Colon (tissue), 2 donors: ENCODE measurements around the gene DUSP1.
"Not testable (repeated sequence)": the region's sequence is repeated elsewhere in the genome, so short reads cannot be mapped to it uniquely, and the experiment has no call there.

Experiments
- FAIRE-seq: peaks from 2 replicates; lab custom pipeline; 2012; peaks lifted over from hg19 to GRCh38; lab: Jason Lieb, UNC
- donor health status: control.
- donor health status: control.

Gene DUSP1

GRCh38 chr5:172797771-172798191 is 26.8 kb upstream of the DUSP1 start:
- no peak for FAIRE-seq

DNA sequence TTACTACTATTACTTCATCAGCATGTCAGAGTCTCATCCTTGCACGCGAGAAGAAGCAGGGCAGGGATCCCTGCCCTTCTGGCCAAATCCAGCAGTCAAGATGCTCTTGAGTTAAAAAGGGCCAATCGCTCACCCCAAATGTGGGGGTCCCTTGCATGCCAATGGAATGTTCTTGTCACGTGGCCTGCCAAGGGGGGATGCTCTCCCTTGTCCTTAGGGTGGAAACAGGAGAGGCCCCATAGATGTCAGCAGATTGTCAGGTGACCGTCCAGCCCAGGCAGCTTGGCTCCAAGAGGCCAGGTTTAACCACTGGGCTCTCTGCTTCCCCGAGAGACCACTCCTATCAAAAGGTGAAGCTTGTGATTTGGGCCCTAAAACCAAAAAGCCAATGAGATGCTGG is 25.3 kb upstream of the DUSP1 start:
- FAIRE-seq: no peak

DNA sequence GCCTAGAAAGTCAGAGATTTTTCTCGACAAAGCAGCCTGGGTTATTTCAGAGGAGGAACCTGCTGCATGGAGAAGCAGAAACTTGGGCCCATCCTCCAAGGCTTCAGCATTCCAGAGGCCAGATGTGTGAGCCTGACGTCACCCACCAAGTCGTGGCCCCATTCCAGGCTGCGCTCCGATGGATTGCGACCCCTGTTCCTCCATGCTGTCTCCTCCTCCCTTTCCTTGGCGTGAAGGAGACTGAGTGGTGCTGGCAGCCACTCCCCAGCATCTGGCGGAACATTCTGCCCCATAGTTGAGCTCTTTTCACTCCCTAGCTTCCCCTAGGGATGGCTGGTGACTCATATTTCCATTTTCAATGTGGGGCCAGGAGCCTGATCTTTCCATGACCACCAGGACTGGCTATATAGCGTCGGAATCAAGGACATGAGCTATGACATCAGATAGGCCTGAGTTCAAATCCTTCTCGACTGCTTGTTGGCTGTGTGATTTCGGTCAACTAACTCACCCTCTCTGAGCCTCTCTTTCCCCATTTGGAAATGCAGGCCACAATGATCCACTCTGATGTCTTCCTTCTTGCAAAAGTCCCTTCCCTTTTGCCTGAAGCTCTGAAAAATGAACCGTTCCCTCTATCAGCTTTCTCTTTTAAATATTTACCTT is 24.5 kb upstream of the DUSP1 start:
- FAIRE-seq: no peak

DNA sequence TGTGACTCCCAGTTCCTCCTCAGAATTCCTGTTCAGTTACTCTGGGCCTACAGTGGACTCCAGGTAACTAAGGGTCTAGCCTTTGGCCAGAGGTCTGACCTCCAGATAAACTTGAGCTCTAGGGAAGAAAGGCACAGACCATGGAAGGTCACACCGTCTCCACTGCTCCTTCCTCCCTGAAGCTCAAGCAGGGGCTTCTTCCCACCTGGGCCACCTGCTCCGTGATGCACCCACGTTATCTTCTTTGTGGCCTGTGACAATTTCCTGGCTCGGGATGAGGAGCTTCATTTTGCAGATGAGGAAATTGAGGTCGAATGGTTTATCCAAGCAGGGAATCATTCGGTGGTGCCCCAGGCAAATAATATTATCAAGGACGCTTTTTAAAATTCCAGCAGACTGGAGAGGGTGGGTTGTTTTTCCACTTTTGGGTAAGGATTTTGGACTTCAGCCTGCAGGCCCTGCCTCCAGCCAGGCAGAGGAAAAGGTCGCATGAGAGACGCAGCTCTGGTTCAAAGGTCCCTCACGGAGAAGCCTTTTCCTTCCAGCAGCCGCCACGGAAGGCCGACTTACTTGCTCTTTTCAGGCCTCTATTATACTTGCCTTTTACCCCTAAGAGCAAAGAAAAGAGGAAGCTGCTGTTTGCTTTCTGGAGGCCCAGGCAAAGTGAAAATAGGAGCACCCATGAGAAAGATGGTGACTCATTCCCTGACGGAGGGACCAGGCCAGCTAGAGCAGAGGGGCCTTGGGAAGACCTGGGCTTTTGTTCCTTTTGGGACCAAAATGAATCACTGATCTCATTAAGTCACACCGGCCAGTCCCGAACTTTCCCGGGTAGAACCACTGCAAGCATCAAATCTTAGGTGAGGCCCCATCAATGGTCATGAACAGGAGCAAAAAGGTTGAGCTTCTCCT is 22.8 kb upstream of the DUSP1 start:
- no peak for FAIRE-seq

- no peak for FAIRE-seq
Measured at GRCh38 chr5:172792701-172793570, 21.9 kb upstream of the DUSP1 start.

- FAIRE-seq: no peak
Measured at GRCh38 chr5:172791726-172792445, 20.9 kb upstream of the DUSP1 start.

- no peak for FAIRE-seq
Measured at GRCh38 chr5:172791286-172791685, 20.3 kb upstream of the DUSP1 start.

- FAIRE-seq: no peak
Measured at GRCh38 chr5:172790496-172790889, 19.5 kb upstream of the DUSP1 start.

DNA sequence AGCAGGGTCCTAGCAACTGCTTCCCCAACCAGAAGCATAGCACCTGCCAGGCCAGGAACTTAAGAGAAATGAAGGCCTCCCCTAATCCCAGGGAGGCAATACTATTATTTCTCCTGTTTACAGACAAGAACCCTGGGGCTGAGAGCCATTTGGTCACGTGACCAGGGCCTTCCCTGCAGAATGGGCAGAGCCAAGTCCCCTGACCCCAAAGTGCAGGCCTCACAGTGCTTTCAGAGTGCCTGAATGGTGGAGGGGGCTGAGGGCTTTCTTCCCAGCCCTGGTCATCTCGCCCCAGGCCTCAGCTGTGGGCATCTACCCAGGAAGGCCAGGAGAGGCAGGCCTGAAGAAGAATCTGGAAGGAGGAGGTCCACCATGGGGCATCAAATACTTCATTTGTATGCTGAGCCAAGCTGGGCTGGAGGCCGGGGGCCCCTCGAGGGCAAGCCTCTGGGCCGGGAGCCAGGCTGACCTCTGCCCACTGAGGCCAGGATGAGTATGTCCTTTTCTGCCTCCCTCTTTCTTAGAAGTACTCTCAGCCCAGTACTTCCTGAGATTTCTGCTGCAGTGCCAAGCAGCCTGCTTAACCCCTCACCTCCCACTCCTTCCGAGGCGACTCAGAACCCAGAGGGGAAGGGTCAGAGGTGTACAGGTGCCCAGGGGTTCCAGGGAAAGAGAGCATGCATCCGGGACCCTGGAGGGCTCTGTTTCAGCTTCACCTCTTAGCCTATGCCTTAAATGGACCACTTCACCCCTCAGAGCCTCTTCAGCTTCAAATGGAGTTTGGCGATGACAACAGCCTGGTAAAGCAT is 18.9 kb upstream of the DUSP1 start:
- FAIRE-seq: no peak

GRCh38 chr5:172788771-172789686 is 18.0 kb upstream of the DUSP1 start:
- no peak for FAIRE-seq

- not testable (repeated sequence) for FAIRE-seq
Measured at GRCh38 chr5:172787538-172787937, 16.5 kb upstream of the DUSP1 start.

DNA sequence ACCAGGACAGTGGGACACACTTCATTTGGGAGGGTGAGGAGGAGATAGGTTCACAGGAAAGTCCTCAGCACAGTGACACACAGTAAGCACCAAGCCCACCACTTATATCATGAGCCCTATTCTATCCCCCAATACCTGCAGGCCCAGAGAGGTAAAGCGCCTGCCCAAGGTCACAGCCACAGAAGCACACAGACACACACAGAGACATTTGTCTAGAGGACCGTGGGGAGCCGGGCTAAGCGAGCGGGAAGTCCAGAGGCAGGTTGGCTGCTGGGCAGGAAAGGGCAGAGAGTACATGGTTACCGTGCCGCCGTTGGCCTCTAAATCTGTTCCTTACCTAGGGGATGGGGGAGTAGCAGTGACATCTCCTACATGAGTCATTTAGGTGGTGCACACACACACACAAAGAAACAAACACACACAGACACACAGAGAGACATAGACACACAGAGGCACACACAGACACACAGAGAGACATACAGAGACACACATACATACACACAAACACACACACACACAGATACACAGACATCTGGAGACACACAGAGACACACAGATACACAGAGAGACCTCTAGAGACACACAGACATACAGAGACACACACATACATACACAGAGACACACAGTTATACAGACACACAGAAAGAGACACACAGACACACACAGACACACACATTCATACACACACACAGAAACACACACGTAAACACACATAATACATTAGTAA is 15.9 kb upstream of the DUSP1 start:
- FAIRE-seq: no peak

DNA sequence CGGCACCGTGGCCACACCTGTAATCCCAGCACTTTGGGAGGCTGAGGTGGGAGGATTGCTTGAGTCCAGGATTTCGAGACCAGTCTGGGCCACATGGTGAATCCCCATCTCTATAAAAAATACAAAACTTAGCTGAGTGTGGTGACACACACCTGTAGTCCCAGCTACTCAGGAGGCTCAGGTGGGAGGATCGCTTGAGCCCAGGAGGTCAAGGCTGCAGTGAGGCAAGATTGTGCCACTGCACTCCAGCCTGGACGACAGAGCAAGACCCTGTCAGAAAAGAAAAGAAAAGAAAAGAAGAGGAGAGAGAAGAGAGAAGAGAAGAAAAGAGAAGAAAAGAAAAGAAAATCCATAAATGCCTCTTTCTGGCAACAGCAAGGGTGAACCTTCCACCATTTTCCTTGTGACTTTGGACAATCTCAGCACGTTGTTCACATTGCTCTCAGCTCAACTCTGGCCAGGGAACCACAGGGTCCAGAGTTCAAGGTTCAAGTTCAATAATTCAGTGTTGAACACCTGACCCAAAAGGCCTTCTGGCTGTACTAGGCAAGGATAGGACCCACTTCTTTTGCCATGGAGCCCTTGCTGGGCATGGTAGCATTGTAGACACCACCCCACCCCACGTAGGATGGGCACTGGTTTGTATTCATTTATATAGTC is 14.6 kb upstream of the DUSP1 start:
- FAIRE-seq: no peak

DNA sequence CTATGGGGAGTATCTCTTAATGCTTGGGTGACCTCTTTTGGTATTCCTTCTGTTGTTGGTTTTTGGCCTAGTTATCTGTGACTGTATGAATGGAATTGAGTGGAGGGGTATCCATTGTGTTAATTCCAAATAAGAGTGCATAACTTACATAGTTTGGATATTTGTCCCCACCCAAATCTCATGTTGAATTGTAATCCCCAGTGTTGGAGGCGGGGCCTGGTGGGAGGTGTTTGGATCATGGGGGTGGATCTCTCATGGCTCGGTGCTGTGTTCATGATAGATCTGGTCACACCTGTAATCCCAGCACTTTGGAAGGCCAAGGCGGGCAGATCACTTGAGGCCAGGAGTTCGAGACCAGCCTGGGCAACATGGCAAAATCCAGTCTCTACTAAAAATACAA is 13.2 kb upstream of the DUSP1 start:
- not testable (repeated sequence) for FAIRE-seq

DNA sequence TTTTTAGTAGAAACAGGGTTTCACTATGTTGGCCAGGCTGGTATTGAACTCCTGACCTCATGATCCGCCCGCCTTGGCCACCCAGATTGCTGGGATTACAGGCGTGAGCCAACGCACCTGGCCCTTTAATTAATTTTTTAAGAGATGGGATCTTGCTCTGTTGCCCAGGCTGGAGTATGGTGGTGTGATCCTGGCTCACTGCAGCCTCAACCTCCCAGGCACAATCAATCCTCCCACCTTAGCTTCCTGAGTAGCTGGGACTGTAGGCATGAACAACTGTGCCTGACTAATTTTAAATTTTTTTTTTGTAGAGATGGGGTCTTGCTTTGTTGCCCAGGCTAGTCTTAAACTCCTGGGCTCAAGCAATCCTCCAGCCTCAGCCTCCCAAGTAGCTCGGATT is 12.3 kb upstream of the DUSP1 start:
- not testable (repeated sequence) for FAIRE-seq

DNA sequence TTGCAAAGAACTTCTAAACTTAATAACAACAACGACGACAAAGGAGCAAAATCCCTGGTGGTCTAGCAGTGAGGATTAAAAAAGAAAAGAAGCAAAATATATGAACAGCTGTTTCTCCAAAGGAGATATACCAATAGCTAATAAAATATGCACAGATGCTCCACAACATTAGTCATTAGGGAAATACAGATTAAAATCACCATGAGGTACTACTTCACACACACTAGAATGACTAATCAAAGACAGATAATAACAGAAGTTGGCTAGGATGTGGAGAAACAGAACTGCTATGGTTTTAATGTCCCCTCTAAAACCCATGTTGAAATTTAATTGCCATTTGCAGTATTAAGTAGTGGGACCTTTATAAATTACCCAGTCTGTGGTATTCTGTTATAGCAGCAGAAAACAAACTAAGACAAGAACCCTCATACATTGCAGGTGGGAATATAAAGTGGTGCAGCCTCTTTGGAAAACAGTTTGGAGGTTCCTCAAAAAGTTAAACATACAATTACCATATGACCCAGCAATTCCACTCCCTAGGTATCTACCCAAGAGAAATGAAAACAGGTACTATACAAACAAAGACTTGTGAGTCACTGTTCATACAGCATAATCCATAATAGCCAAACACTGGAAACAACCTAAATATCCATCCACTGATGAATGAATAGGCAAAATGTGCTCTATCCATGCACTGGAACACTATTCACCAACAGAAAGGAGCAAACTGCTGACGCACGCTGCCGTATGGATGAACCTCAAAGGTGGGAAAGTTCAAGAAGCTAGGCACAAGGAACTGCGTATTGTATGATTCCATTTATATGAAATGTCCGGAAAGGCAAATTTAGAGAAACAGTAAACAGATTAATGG is 11.4 kb upstream of the DUSP1 start:
- FAIRE-seq: no peak

DNA sequence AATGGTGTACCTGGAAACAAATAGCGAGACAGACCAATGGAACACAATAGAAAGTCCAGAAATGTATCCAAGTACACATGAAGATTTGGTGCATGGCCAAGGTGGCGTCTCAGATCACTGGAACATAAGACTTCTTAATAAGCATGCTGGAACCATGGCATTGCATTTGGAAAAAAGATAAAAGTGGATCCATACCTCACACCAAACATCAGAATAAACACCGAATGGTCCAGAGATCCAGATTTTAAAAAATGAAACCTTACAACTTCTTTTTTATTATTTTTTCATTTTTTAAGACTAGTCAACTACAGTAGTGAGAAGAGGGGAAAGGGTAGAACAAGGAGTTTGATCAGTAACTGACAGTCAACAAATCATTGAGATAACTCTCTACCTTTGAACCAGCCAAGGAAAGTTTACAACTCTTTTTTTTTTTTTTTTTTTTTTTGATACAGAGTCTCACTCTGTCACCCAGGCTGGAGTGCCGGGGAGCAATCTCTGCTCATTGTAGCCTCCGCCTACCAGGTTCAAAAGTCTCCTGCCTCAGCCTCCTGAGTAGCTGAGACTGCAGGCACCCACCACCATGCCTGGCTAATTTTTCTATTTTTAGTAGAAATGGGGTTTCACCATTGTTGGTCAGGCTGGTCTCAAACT is 8.8 kb upstream of the DUSP1 start:
- no peak for FAIRE-seq
